ENCODE data around the gene RPS3.

Gene RPS3

GRCh38 chr11:75449776-75450175, 50.5 kb downstream of the RPS3 start:
- TF ChIP-seq, protein P1, sequence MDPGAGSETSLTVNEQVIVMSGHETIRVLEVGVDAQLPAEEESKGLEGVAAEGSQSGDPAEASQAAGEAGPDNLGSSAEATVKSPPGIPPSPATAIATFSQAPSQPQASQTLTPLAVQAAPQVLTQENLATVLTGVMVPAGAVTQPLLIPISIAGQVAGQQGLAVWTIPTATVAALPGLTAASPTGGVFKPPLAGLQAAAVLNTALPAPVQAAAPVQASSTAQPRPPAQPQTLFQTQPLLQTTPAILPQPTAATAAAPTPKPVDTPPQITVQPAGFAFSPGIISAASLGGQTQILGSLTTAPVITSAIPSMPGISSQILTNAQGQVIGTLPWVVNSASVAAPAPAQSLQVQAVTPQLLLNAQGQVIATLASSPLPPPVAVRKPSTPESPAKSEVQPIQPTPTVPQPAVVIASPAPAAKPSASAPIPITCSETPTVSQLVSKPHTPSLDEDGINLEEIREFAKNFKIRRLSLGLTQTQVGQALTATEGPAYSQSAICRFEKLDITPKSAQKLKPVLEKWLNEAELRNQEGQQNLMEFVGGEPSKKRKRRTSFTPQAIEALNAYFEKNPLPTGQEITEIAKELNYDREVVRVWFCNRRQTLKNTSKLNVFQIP (CRISPR knock-in tag; IDR thresholded peaks at IDR 0.05; ENCODE audit: borderline replicate concordance, low read depth) = no peak
- TF ChIP-seq PATZ1 (CRISPR knock-in tag; IDR thresholded peaks at IDR 0.05; ENCODE audit: borderline replicate concordance) (no peak), ESRRG (CRISPR knock-in tag; IDR thresholded peaks at IDR 0.05) (no peak)
- ATAC-seq = no peak

GRCh38 chr11:75450236-75450635, 50.9 kb downstream of the RPS3 start:
- no peak for TF ChIP-seq ESRRG (CRISPR knock-in tag; IDR thresholded peaks at IDR 0.05)
- TF ChIP-seq ZNF70 (CRISPR knock-in tag; IDR thresholded peaks at IDR 0.05) = no peak
- TF ChIP-seq ZFP3 (CRISPR knock-in tag; IDR thresholded peaks at IDR 0.05) = no peak
- no peak for TF ChIP-seq ZFP30 (CRISPR knock-in tag; IDR thresholded peaks at IDR 0.05)
- TF ChIP-seq PPARA (CRISPR knock-in tag; IDR thresholded peaks at IDR 0.05; ENCODE audit: borderline replicate concordance) = no peak
- no peak for TF ChIP-seq ZNF8 (CRISPR knock-in tag; IDR thresholded peaks at IDR 0.05)
- TF ChIP-seq, protein P2, sequence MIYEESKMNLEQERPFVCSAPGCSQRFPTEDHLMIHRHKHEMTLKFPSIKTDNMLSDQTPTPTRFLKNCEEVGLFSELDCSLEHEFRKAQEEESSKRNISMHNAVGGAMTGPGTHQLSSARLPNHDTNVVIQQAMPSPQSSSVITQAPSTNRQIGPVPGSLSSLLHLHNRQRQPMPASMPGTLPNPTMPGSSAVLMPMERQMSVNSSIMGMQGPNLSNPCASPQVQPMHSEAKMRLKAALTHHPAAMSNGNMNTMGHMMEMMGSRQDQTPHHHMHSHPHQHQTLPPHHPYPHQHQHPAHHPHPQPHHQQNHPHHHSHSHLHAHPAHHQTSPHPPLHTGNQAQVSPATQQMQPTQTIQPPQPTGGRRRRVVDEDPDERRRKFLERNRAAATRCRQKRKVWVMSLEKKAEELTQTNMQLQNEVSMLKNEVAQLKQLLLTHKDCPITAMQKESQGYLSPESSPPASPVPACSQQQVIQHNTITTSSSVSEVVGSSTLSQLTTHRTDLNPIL (CRISPR knock-in tag; IDR thresholded peaks at IDR 0.05; ENCODE audit: low read depth) = no peak
- no peak for TF ChIP-seq ZNF565 (CRISPR knock-in tag; conservative IDR thresholded peaks at IDR 0.05; ENCODE audit: low read depth)
- no peak for TF ChIP-seq TOX (CRISPR knock-in tag; IDR thresholded peaks at IDR 0.05; ENCODE audit: borderline replicate concordance)
- TF ChIP-seq BACH2 (CRISPR knock-in tag; IDR thresholded peaks at IDR 0.05; ENCODE audit: borderline replicate concordance) = no peak
- TF ChIP-seq, protein P1 (CRISPR knock-in tag; IDR thresholded peaks at IDR 0.05; ENCODE audit: borderline replicate concordance, low read depth) = no peak
- TF ChIP-seq, protein P3, sequence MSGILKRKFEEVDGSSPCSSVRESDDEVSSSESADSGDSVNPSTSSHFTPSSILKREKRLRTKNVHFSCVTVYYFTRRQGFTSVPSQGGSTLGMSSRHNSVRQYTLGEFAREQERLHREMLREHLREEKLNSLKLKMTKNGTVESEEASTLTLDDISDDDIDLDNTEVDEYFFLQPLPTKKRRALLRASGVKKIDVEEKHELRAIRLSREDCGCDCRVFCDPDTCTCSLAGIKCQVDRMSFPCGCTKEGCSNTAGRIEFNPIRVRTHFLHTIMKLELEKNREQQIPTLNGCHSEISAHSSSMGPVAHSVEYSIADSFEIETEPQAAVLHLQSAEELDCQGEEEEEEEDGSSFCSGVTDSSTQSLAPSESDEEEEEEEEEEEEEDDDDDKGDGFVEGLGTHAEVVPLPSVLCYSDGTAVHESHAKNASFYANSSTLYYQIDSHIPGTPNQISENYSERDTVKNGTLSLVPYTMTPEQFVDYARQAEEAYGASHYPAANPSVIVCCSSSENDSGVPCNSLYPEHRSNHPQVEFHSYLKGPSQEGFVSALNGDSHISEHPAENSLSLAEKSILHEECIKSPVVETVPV (CRISPR knock-in tag; IDR thresholded peaks at IDR 0.05) = no peak
- TF ChIP-seq ISL1 (CRISPR knock-in tag; IDR thresholded peaks at IDR 0.05) = no peak
- no peak for TF ChIP-seq GLIS3 (CRISPR knock-in tag; IDR thresholded peaks at IDR 0.05)
- no peak for TF ChIP-seq OSR1 (CRISPR knock-in tag; IDR thresholded peaks at IDR 0.05)
- no peak for TF ChIP-seq ZC3H10 (CRISPR knock-in tag; IDR thresholded peaks at IDR 0.05)
- no peak for TF ChIP-seq SNAI2 (CRISPR knock-in tag; IDR thresholded peaks at IDR 0.05)
- TF ChIP-seq TSHZ2 (CRISPR knock-in tag; IDR thresholded peaks at IDR 0.05) = no peak
- TF ChIP-seq CSDC2 (CRISPR knock-in tag; IDR thresholded peaks at IDR 0.05) = no peak
- TF ChIP-seq RARB (CRISPR knock-in tag; IDR thresholded peaks at IDR 0.05) = no peak
- ATAC-seq = no peak
